ENCODE data around the gene RERGL. TPM values are rescaled to one million over a fixed set of nuclear protein-coding genes. Genes with fewer than 3 reads are reported as not detected.

The RERGL gene
- total RNA-seq, 1 experiment from 2014 or later, result not detected

GRCh38 chr12:18072723-18073122 is 17.3 kb downstream of the RERGL start (continued):
- TF ChIP-seq ZNF512 (CRISPR knock-in tag; IDR thresholded peaks at IDR 0.05; ENCODE audit: borderline replicate concordance) (no peak), RELA (CRISPR knock-in tag; IDR thresholded peaks at IDR 0.05; ENCODE audit: borderline replicate concordance) (no peak), GABPB1 (CRISPR knock-in tag; IDR thresholded peaks at IDR 0.05) (no peak), ZMAT4 (CRISPR knock-in tag; IDR thresholded peaks at IDR 0.05) (no peak)

GRCh38 chr12:18071336-18071735 is 18.7 kb downstream of the RERGL start:
- TF ChIP-seq ARID4B (CRISPR knock-in tag; IDR thresholded peaks at IDR 0.05; ENCODE audit: borderline replicate concordance) (no peak), E2F1 (CRISPR knock-in tag; IDR thresholded peaks at IDR 0.05) (no peak), STAT6 (CRISPR knock-in tag; conservative IDR thresholded peaks at IDR 0.05; ENCODE audit: low read depth) (no peak), GRHL2 (CRISPR knock-in tag; IDR thresholded peaks at IDR 0.05; ENCODE audit: insufficient replicate concordance, severe bottlenecking) (no peak), MLX (CRISPR knock-in tag; IDR thresholded peaks at IDR 0.05) (no peak), ZNF532 (CRISPR knock-in tag; IDR thresholded peaks at IDR 0.05; ENCODE audit: borderline replicate concordance) (no peak), FOXP1 (CRISPR knock-in tag; IDR thresholded peaks at IDR 0.05; ENCODE audit: borderline replicate concordance) (no peak), NR3C1 (CRISPR knock-in tag; conservative IDR thresholded peaks at IDR 0.05; ENCODE audit: low read depth) (no peak), IRF2 (CRISPR knock-in tag; IDR thresholded peaks at IDR 0.05; ENCODE audit: borderline replicate concordance, low read depth) (no peak), ZNF512 (CRISPR knock-in tag; IDR thresholded peaks at IDR 0.05; ENCODE audit: borderline replicate concordance) (no peak), TP53 (CRISPR knock-in tag; IDR thresholded peaks at IDR 0.05) (no peak)
- H3K4me3 Mint-ChIP-seq, result no peak overlapping the region
- ATAC-seq, result no peak
- peaks cover 83% of the 10 kb centered on the region for H3K27me3 Mint-ChIP-seq (ENCODE audit: low read depth)
- peaks cover 36% of the 10 kb centered on the region for H3K4me1 Mint-ChIP-seq
- CTCF ChIA-PET, result no interaction called here
- POLR2A ChIA-PET, result no interaction called here
- no peak for DNase-seq (ENCODE audit: low spot score)
- H3K27ac Mint-ChIP-seq, result no peak overlapping the region
- no peaks in the 10 kb centered on the region for H3K36me3 Mint-ChIP-seq
- no peaks in the 10 kb centered on the region for H3K9me3 Mint-ChIP-seq

Measured in WTC11 (cell line).